Epithelial cell of proximal tubule (primary cell): Measurements from ENCODE around the gene LPCAT1. TPM values are rescaled to one million over a fixed set of nuclear protein-coding genes. Genes with fewer than 3 reads are reported as not detected.
"Not testable (repeated sequence)": the region's sequence is repeated elsewhere in the genome, so short reads cannot be mapped to it uniquely, and the experiment has no call there.

Experiments used
- DNase-seq: peaks from one replicate; pipeline ENCODE4 v3.0.0-alpha.2; 2011; ENCODE audit warnings: low read depth
- H3K4me3 ChIP-seq: 2 replicates; pipeline ENCODE4 v1.5.1; 2011; ENCODE audit warnings: low read depth, mild to moderate bottlenecking, low read length
- total RNA-seq: library from RNA; depleted of rRNA; stranded (reverse); fragments of >200 nt; gene quantifications from 2 replicates; pipeline ENCODE4 v1.2.3, GENCODE V29; 2015
- TF ChIP-seq, protein P1 (sequence below): conservative IDR thresholded peaks from 2 replicates; pipeline ENCODE4 v1.5.1; 2012; ENCODE audit warnings: low read depth, mild to moderate bottlenecking, low read length

LPCAT1 gene
- total RNA-seq, 1 donor from 2014 or later = 105 TPM

DNA sequence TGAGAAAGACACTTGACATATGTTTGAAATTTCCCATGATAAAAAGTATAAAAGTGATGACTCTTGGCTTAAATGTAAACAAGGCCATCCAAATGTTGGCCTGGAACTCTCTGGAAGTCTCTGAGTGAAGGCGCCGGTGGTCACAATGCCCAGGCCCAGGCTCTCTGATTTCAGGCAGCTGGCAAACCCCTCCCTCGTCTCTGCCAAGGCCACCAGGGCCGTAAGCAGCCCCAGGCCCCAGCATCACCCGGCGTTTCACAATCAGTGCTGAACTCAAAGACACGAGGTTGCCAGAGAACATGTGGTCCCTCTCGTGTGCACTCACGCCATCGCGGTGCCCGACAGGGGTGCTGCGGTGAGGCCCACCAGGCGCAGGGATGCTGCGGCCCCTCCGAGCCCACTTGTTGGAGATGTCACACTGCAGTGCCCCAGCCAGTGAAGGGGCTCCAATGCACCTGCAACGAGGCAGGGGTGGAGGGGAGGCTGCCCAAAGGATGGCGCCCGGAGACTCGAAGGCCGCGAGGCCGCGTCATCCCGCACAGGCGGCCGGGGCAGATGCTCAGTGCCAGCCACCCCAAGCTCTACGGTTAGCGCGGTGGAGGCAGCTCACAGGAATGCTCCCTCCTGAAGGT lies 15.0 kb downstream of the LPCAT1 start:
- TF ChIP-seq, protein P1, sequence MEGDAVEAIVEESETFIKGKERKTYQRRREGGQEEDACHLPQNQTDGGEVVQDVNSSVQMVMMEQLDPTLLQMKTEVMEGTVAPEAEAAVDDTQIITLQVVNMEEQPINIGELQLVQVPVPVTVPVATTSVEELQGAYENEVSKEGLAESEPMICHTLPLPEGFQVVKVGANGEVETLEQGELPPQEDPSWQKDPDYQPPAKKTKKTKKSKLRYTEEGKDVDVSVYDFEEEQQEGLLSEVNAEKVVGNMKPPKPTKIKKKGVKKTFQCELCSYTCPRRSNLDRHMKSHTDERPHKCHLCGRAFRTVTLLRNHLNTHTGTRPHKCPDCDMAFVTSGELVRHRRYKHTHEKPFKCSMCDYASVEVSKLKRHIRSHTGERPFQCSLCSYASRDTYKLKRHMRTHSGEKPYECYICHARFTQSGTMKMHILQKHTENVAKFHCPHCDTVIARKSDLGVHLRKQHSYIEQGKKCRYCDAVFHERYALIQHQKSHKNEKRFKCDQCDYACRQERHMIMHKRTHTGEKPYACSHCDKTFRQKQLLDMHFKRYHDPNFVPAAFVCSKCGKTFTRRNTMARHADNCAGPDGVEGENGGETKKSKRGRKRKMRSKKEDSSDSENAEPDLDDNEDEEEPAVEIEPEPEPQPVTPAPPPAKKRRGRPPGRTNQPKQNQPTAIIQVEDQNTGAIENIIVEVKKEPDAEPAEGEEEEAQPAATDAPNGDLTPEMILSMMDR = no peak

DNA sequence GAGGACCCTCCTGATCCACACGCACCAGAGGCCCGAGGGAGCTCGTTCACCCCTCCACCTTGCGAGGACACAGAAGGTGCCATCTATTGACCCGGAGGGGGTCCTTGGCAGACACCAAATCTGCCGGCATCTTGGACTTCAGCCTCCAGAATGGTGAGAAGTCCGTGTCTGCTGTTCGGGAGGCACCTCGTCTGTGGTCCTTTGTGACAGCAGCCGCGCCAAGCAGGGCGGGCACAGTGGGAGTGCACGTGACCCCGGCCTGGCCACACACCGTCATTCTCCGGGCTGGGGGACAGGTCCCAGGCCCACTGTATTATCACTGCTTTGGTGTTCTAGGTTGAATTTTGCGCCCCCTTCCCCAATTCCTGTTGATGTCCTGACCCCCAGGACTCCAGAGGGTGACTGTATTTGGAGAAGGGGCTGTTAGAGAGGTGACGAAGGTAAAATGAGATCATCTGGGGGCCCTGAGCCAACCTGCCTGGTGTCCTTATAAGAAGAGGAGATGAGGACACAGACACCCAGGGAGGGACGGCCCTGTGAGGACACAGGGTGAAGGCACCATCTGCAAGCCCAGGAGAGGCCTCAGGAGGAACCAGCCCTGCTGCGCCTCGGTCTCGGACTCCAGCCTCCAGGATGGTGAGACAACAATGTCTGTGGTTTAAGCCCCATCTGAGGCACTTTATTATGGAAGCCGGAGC lies 15.7 kb downstream of the LPCAT1 start:
- DNase-seq = no peak
- TF ChIP-seq, protein P1 = no peak
- H3K4me3 ChIP-seq = no peak overlapping the region

More for the DNA sequence above, 15.0 kb downstream of the LPCAT1 start:
- no peak for DNase-seq
- H3K4me3 ChIP-seq = no peak overlapping the region

DNA sequence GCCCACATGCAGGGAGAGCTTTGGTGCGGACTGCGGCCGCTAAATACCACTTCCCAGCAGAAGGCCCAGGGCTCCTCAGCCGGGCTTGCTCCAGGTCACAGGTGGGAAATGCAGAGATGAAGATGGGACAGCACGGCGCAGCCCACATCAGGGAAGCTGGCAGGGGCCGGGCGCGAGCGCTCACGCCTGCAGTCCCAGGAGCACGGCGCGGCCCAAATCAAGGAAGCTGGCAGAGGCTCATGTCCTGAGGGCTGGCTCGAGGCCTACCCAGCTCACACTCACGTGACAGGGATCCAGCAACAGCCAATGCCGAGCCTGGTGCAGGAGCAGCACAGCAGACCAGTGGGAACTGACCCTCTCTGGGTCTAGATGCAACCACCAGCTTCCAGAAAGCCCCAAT lies 16.3 kb downstream of the LPCAT1 start:
- H3K4me3 ChIP-seq = no peak overlapping the region
- DNase-seq = no peak
- TF ChIP-seq, protein P1 = no peak

DNA sequence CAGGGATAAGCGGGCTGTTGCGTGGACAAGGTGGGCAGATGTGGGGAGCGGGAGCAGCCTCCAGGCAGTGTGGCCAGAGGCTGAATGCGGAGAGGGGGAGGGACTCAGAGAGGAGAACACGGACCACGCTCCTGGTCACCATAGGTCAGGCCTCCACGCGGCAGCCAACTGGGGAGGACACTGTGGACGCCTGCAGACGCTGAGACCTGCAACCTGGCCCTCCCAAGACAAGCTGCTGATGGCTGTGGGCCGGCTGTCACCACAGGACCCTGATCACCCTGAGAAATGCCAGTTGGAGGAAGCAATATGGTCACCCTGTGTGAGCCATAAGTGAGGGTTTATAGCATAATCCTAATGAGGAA lies 16.8 kb downstream of the LPCAT1 start:
- no peak overlapping the region for H3K4me3 ChIP-seq
- TF ChIP-seq, protein P1 = no peak
- DNase-seq = no peak

DNA sequence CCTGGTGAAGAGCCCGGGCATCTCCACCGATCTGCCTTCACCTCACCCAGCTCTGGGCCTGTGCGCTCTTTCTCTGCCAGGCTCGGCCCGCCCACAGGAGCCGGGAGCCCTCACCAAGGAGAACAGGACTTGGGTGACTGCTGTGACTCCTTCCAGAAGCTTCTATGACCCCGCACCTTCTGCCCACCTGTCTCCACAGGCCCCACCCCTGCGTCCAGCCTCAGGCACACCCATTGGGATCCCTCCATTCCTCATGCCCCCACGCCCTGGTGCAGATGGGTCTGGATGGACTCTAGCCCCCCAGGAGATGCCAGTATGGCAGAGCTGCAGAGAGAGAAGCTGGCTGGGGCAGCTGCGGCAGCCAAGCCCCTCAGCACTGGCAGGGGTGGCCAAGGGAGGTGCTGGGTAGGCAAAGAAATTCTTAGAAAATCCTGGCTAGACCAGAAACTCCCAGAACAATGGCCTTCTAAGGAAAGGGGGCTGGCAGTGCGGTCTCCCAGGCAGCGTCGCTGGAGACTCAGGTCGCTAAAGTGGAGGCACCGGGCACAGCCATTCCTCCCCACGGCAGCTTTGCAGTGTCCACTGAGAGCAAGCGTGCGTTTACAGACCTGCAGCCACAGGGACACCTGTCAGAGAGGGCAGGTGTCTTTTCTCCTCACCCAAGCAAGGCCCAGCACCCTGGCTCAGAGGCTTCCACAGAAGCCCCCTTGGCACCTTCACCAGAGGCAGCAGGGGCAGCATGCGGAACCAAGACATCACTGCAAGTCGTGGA lies 17.3 kb downstream of the LPCAT1 start:
- TF ChIP-seq, protein P1 = no peak
- DNase-seq = no peak
- H3K4me3 ChIP-seq = no peak overlapping the region

DNA sequence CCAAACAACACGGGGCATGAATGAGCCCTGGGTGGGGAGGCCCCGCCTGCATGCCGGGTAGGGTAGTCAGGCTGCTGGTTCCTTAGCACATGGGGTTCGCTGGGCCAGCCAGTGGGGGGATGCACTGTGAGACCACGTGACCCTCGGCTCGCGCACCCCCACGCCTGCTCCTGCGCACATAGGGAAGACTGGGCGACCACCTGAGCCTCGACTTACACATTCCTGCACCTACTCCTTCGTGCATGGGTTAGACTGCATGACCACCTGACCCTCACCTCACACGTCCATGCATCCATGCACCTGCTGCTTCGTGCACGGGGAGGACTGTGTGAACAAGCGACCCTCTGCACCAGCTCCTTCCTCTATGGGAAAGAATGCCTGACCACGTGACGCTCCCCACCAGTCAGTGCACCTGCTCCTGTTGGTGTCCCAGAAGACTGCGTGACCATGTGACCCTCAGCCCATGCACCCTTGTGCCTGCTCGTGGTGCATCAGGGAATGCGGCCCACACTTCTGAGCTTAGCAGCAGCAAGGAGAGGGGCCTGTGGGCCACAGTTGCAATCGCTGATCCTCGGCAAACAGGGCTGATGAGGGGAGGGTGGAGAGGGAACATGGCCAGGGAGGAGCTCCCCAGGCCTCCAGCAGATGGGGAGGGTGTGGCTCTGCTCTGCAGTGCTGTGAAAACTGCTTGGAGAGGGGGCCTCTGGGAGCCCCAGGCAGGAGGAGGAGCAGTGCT lies 18.1 kb downstream of the LPCAT1 start:
- TF ChIP-seq, protein P1 = no peak
- no peak for DNase-seq
- no peak overlapping the region for H3K4me3 ChIP-seq

DNA sequence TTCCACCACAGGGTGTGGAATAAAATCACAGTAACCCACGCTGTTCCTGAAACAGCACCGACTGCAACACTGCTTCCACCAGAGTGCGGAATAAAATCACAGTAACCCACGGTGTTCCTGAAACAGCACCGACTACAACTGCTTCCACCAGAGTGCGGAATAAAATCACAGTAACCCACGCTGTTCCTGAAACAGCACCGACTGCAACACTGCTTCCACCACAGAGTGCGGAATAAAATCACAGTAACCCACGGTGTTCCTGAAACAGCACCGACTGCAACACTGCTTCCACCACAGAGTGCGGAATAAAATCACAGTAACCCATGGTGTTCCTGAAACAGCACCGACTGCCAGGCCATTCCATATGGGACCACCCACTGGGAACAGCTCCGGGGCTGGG lies 18.7 kb downstream of the LPCAT1 start:
- not testable (repeated sequence) for DNase-seq, H3K4me3 ChIP-seq
